ENCODE data around the gene POLA2.
"Not testable (repeated sequence)": the region's sequence is repeated elsewhere in the genome, so short reads cannot be mapped to it uniquely, and the experiment has no call there.

Gene POLA2

GRCh38 chr11:65261591-65262380, at the start of gene POLA2:
TSS of gene POLA2 (plus strand) at chr11:65261962. CDS start at chr11:65262293, 331 bp downstream.
- DNase-seq (ENCODE audit: low read depth) = peak; percentile 94

DNA sequence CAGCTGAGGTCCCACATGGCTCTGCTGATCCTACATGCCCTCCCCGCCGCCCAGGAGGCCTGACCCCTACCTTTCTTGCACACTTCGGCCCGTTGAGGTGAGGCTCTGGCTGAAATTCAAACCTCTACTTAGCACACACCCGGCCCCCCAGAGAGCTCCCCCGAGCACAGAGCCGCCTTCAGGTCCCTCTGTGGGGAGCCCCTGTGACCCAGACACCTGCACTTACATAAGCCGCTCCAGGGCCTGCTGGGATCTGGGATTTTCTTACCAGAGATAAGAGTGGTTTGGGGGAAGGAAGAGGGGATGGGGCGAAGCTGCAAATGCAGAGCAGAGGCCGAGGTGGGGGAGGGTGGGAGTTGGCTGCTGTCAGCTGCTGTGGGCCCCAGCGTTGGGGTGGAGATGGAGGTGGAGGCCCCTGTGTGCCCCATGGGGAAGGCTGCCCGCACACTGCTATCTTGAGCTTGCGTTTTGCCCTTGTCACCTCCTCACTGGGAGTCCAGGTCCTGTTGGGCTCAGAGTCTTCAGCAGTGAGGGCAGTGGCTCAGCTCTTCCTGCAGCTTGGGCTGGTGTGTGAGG, 49.4 kb upstream of the POLA2 start:
- DNase-seq (ENCODE audit: low read depth) = no peak

GRCh38 chr11:65213322-65214211, 48.2 kb upstream of the POLA2 start:
- no peak for DNase-seq (ENCODE audit: low read depth)

DNA sequence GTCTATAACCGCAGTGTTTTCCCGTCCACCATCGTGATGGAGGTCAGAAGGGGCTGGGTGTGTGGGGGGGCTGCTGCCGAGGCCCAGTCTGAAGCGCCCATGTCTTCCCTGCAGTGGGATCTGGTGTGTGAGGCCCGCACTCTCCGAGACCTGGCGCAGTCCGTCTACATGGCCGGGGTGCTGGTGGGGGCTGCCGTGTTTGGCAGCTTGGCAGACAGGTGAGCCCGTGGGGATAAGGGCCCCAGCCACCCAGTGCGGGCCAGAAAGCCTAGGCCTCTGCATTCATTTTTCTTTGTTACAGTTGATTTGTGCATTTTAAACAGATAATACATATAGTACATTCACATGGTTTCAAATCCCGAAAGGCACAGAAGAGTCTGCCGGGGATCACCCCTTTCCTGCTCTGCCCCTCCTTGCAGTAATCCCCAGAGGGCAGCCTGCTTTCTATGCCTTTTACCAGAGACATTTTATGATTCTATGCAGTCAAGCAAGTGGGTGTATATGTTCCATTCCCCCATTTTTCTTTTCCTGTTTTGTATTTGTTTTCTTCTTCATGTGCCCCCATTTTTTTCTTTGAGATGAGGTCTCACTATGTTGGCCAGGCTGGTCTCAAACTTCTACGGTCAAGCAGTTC, 47.4 kb upstream of the POLA2 start:
- no peak for DNase-seq (ENCODE audit: low read depth)

- no peak for DNase-seq (ENCODE audit: low read depth)
Observed at GRCh38 chr11:65215441-65216076, 46.2 kb upstream of the POLA2 start.

GRCh38 chr11:65216830-65217229, 44.9 kb upstream of the POLA2 start:
- no peak for DNase-seq (ENCODE audit: low read depth)

DNA sequence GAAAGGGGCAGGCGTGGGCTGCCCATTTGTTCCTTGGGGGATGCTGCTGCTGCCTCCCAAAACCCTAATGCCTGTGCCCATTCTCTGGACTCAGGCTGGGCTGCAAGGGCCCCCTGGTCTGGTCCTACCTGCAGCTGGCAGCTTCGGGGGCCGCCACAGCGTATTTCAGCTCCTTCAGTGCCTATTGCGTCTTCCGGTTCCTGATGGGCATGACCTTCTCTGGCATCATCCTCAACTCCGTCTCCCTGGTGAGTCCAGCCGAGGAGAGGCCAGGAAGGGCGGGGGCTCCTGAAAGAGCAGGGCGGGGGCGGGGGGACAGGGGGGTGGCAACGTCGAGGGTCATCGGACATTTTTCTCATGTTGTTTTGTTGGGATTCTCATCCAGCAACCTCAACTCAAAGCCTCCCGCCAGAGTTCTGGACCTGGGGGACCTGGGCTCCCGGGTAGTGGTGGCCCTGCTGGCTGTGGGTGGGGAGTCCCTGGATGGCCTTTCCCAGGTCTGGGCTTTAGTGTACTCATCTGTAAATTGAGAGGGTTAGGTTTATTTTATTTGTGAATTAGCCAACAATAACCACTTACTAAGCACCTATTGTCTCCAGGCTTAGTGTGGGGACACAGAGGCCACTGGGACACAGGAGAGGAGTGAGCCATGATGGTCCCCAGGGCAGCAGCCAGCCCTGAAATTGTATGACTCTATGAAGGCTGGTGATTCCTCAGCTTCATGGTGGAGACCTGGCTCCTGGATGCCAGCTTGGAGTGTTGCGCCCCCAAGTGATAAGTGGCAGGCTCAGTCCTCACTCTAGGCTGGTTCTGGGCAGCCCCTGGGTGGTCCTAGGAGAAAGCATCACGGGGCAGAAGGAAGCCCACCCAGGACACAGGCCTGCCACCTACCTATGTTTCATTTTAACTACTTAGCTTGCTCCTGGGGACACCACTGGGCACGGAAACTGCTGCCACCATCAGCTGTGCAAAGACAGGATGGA, 44.0 kb upstream of the POLA2 start:
- no peak for DNase-seq (ENCODE audit: low read depth)

- DNase-seq (ENCODE audit: low read depth) = no peak
Observed at GRCh38 chr11:65218446-65218845, 43.3 kb upstream of the POLA2 start.

DNA sequence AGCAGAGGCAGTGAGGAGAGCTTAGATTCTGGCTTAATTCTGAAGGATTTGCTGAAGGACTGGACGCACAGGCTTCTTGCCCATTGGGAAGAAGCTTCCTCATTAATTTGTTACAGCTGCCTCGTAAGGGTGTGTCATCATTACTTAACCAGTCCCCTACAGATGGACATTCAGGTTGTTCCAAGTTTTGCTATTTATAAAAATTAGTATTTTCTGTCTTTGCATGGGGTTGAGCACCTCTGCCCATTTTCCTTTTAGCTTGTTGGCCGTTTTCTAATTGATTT, 41.9 kb upstream of the POLA2 start:
- no peak for DNase-seq (ENCODE audit: low read depth)

GRCh38 chr11:65221026-65221425, 40.7 kb upstream of the POLA2 start:
- DNase-seq (ENCODE audit: low read depth) = no peak

GRCh38 chr11:65223011-65223410, 38.8 kb upstream of the POLA2 start:
- DNase-seq (ENCODE audit: low read depth) = no peak

GRCh38 chr11:65224930-65225278, 36.9 kb upstream of the POLA2 start:
- no peak for DNase-seq (ENCODE audit: low read depth)

GRCh38 chr11:65225279-65226102, 36.3 kb upstream of the POLA2 start:
- peak; percentile 37 for DNase-seq (ENCODE audit: low read depth)

DNA sequence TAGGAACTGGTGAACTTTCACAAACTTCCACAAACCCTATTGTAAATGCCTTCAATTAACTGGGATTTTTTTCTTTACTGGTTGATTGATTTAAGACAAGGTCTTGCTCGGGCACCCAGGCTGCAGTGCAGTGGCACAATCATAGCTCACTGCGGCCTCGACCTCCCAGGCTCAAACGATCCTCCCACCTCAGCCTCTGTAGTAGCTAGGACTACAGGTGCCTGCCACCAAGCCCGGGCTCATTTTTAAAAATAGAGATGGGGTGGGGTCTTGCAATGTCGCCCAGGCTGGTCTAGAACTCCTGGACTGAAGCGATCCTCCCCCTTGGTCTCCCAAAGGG, 35.7 kb upstream of the POLA2 start:
- no peak for DNase-seq (ENCODE audit: low read depth)

DNA sequence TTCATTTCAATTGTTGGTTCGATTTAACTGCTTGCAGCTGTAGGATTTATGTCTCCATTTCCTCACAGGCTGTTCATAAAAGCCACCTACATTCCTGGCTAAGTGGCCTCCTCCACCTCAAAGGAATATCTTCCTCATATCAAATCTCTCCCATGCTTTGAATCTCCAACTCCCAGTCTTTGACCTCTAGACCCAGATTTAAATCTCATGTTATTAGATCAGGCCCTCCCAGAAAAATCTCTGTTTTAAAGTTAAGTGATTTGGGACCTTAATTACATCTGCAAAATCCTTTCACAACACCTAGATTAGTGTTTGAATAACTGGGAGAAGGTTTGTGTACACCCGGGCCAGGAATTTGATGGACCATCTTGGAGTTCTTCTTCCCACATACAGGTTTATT, 33.9 kb upstream of the POLA2 start:
- DNase-seq (ENCODE audit: low read depth) = no peak

DNA sequence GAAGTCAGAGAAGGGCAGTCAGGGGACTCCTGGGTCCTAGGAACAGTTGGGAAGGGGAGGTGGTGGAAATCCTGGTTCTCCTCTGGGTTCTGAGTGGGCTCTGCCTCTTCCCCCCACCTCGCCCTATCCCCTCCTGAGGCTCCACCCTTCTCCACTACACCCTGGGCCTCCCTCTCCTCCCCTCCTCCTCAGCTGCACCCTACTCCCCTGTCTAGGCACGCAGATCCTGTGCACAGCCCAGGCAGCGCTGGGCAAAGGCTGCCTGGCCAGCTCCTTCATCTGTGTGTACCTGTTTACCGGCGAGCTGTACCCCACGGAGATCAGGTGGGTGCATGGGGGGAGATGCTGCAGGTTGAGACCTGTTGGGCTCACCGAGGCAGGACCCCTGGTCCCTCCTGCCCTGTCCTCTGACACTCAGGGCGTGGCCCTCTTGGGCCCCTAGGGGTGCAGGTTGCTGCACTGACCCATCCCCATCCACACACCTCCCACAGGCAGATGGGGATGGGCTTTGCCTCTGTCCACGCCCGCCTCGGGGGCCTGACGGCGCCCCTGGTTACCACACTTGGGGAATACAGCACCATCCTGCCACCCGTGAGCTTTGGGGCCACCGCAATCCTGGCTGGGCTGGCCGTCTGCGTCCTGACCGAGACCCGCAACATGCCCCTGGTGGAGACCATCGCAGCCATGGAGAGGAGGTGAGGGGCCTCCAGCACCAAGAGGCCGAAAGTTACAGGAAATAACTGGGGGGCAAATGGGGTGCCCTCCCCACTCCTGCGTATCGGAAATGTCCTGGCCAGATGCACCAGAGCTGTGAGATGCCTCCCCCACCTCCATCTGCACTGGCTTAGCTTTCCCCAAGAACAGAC, 25.3 kb upstream of the POLA2 start:
- no peak for DNase-seq (ENCODE audit: low read depth)

GRCh38 chr11:65238302-65238701, 23.5 kb upstream of the POLA2 start:
- DNase-seq (ENCODE audit: low read depth) = not testable (repeated sequence)

DNA sequence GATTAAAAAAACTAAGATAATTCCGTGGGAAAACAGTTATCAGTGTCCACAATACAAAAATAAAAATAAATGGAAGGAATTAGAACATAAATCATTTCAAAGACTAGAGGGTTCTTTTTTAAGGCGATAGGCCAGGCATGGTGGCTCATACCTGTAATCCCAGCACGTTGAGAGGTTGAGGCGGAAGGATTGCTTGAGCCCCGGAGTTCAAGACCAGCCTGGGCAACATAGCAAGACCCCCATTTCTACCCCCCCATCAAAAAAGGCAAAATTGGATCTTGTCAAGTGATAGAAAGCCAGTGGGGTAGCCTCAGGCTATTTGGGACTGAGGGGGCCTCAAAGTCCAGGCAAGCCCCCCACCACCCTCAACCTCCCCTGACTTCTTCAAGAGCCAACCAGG, 20.6 kb upstream of the POLA2 start:
- no peak for DNase-seq (ENCODE audit: low read depth)

DNA sequence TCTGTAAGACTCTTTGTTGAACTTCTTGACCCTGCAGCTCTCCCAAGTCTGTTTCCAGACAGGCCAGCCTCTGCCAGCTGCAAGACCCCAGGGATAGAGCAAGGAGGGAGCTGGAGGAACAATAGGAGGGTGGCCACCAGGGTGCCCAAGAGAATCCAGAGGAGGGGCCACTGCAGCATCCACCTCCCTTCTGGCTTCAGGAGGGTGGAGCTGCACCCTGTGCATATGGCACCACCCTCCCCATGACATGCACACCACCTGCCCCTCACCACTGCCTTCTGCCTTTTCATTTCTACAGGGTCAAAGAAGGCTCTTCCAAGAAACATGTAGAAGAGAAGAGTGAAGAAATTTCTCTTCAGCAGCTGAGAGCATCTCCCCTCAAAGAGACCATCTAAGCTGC, 20.1 kb upstream of the POLA2 start:
- no peak for DNase-seq (ENCODE audit: low read depth)

Data from stimulated activated CD8-positive, alpha-beta memory T cell treated with anti-CD3 and anti-CD28 coated beads, Interleukin-12 subunit alpha, Interleukin-12 subunit beta, amount 100 ng/mL, for 1 hour (primary cell).